Retina (tissue), 1 donor: Measurements from ENCODE around the gene MLPH.

ENCODE experiments used
- DNase-seq: peaks from one replicate; pipeline ENCODE4 v3.0.0-alpha.2; 2016

MLPH gene

DNA sequence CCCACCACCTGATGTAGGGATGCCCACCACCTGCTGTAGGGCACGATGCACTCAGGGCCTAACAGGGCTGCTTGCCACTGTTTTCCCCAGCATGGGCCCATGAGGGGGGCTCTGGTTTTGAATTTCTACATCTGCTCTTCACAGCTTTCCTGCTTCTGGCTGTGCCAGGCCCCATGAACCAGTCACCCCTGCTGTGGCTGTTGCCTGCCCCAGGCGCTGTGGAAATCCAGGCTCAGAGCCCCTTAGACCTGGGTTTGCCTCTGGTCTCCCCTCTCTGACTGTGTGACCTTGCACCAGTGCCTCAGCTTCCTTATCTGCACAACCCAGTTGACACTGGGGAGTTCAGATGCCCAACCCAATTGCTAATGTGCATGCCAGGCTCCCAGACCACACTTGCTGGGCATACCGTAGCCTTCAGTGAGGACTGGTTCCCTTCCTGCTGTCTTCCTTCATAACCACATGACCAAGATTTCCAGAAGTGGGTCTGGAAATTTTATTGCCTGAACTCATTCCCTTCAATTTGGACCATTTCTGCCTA lies 6.0 kb upstream of the MLPH start:
- DNase-seq = no peak

DNA sequence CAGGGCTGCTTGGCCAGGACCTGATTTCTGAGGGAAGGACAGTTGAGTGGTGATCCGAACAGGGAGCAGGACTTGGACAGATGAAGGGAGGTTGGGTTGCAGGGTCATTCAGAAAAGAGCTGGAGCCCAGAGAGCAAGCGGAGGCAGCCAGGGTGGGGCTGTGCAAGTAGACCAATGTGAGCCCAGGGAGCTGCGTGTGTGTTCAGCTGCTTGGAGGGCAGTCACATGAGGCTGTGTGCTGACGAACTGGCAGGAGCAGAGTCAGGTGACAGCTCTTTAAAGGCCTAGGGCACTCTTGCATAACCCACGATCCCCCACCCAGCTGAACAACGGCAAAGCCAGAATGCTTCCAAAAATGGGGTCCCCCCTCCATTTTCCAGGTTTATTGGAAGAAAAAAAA lies 4.6 kb upstream of the MLPH start:
- no peak for DNase-seq

- DNase-seq = no peak
Observed at GRCh38 chr2:237483018-237483731, 3.9 kb upstream of the MLPH start.

DNA sequence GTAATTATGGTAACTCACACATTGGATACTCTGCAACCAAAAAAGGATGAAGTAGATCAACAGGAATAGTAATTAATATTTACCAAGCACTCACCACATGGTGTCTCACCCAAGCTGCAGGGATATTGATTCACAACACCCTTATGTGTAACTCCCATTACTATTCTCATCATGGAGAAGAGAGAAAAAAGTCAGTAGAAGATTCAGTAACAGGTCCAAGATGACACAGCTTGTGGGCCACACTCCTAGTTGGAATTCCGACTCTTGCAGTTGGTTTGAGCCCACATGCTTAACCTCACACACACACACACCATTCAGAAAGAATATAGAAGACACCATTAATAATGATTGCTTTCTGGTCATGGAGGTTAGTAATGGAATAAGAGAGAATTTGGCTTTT lies 1.7 kb upstream of the MLPH start:
- no peak for DNase-seq

DNA sequence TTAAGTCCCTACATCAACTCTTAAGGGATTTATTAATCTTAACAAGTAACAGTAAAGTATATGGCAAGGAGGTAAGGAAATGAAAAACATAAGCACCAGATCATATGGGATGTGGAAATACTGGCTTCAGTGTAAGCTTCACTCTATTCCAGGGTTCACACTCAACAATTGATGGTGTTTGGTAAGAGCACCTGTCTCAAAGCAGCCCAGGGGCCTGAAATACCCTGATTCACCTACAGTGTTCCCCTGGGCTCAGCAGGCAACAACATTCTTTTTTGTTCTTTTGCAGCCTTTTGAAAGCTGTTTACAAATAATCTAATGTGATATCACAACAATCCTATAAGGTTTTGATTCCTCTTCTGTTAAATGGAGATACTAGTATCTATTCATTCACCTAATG lies 1.2 kb upstream of the MLPH start:
- no peak for DNase-seq

GRCh38 chr2:237486334-237486818 lies 675 bp upstream of the MLPH start:
- DNase-seq = peak; percentile 40

DNA sequence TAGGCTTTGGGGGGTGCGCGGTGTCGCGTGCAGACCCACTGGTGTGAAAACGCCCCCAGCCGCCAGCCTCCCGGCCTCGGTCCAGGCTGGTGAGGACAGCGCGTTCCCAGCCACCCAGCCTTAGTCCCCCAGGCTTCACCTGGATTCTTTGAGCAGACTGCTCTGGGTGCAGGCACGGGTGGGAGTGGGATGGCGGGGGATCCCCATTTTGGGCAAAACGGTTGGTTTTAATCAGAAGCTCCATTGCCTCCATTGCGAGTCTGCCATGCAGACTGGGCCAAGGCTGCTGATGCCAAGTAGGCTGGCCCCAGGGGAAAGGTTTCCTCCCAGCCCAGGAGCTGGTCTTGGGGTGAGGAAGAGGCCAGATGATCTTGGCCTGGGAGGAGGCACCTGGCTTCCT lies 445 bp downstream of the MLPH start:
- DNase-seq = no peak

DNA sequence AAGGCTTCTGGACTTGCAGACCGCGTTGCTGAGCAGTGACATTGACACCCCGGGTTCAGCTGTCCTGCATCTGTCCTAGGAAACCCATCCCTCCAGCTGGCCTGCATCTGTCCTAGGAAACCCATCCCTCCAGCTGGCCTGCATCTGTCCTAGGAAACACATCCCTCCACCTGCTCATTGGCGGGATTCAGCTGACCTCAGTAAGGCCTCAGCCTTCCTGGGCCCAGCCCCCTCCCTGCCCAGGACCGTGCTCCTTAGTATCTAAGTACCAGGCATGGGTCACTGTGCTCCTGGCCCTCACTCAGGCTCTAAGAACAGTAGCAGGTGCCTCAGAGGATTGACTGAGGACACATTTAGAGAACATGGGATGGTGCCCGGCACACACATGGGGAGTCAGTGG lies 1.2 kb downstream of the MLPH start:
- DNase-seq = no peak

DNA sequence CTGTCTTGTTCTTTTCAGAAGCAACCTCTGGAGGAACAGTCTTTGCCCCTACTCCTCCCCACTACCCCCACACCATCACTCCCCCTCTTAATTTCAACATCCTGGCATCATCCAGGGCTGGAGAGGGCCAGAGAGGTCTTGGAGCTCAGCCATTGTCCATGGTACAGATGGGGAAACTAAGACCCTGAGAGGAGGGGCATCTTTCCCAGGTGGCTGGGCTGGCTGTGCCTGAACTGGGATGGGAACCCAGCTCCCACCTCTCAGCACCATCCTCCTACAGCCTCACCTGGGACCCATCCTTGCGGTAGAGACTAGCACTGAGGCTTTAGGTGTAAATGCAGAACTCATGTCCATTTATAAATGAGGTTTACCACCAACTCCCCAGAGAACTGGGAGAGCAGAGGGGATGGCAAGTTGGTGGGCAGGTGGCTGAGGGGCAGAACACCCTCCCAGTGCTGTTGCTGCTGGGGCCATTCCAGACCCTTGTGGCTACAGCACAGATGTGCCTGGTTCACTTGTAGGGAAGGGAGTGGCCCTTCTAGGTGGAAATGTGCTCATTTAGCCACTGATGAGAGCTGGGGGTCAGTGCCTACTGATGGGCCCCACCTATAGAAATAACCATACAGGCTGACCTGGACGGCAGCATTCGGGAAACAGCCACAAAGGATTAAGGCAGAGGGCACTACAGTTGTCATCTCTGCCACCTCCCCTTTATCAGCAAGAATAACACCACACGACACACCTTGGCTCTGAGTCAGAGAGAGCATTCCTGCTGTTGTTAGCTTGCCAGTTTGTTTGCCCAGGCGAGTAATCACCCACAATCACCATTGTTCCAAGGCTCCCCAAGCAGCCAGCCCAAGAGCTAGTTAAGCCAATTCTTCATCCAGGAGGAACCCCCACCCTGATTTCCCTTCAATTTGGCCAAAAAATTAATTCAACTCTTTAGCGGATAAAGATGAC lies 2.1 kb downstream of the MLPH start:
- no peak for DNase-seq

- DNase-seq = no peak
Observed at GRCh38 chr2:237490009-237490711, 3.1 kb downstream of the MLPH start.

GRCh38 chr2:237490795-237491194 lies 3.7 kb downstream of the MLPH start:
- DNase-seq = no peak

DNA sequence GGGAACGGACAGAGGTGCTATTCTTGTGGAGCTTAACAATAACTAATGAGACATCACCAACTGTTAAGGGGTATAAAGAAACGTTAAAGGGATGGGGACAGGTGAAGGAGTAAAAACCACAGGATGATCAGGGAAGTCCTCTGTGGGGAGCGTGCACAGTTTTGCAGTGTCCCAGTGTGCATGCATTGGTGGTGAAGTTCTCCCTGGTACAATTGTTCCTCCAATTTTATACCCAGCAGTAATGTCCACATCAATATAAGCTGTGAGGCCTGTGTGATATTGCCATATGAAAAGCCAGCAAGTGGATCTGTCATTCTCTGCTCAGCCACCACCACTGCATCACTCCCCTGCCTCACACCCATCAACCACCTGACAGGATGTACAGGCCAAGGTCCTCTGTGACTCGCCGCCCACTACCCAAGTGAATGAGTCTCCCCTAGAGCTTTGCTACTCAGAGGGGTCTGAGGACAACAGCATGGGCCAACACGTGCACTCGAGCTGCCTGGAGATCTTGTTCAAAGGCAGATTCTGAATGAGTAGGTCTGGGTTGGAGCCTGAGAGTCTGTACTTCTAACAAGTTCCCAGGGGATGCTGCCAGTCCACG lies 4.6 kb downstream of the MLPH start:
- no peak for DNase-seq

DNA sequence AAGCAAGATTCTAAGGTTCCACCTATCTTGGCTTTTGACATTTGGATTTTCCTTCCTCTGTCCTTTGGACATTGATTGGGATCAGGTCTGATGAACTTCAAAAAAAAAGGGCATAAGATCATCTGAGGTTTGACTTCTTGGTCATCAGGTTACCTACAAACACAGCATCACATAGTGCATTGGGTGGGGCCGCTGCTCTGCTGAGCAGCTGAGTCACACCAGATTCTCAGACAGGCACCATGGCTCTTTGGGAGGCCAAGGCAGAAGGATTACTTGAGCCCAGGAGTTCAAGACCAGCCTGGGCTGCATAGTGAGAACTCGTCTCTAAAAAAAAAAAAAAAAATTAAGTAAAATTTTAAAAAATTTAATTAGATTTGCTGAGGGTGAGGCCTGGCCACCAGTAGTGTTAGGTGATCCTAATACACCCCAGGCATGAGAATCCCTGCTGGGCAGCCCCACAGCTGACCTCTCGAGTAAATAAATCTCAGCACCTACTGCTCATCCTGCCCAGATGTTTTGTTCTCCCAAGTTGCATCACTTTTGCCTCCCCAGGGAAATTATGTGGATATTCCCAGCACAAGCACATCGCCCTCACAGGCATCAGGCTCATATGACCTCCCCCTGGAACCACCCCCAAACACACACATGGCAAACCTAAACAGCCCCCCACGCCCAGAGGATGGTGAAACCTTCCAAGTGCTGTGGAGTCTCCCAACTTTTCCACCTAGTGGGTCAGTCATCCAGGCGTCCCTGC lies 5.3 kb downstream of the MLPH start:
- DNase-seq = no peak

GRCh38 chr2:237494066-237494465 lies 7.0 kb downstream of the MLPH start:
- no peak for DNase-seq

DNA sequence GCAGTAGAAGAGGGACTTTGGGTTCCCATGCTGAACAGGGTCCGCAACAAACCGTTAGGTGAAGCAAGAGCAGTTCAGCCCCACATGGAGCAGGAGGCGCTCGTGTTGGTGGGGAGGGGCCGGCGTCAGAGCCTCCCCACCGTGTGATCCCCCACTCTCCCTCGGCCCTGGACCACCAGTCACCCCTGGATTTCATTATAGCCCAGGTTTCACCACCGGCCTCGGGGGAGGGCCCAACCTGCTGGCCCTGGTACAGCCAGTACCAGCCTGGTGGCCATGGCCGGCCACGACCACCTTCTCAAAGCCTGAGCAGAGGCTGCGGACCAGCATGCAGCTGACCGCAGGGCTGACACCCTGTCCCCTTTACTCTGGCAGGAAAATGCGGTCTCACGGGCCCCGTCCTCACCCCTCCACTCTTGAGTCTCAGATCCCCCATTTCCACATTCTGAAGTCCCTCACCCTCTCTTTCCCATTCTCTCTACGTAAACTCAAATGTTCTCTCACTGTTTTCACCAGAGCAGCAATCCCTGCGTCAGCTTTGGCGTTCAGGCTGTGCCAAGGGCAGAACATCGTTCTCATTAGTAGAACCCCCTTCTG lies 8.6 kb downstream of the MLPH start:
- no peak for DNase-seq

DNA sequence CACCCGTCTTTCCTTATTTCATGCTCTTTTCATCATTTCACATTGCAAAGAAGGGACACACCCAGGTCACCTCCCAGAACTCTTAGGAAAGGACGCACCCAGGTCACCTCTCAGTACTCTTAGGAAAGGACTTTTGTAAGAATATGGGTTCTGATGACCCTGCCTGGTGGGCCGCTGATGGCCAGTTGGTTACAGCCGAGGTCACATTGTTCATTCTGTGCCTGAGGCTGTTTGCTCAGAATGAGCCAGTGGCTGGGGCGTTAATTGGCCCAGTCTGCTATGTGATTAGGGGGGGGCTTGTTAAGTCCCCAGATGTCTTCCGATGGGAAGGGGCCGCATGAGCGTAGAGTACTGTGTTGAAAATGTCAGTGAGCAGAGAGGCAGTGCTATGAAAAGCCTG lies 9.4 kb downstream of the MLPH start:
- no peak for DNase-seq

DNA sequence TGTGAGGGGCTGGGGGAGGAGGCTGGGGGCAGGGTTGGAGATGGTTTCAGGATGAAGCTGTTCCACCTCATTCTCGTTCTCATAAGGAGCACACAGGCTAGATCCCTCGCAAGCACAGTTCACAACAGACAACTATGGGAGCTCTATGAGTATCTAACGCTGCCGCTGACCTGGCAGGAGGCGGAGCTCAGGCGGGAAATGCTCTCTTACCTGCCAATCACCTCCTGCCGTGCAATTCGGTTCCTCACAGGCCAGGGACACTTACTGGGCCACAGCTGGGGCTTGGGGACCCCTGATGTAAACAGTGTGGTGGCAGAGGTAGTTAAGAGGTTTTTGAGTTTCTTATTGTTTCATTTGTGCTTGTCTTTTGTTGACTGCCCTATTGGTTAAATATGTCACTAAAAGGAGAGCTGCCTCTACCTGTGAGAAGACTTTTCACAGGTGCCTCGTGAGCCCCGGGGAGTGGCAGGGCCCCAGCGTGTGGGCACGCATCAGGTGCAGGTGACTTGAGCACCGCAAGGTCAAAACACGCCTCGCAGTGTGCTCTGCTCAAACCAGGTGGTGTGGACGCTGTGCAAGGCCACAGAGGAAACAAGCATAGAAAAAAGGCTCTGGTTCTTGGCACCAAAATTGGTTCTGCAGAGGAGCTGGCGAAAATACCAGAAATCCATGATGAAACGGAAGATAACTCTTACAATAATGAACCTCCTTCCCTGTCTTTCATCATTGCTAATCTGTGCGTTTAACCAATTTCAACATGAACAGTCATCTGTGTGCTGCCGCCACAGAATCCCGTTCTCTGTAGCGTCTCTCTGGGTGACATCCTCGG lies 10.2 kb downstream of the MLPH start:
- DNase-seq = no peak

DNA sequence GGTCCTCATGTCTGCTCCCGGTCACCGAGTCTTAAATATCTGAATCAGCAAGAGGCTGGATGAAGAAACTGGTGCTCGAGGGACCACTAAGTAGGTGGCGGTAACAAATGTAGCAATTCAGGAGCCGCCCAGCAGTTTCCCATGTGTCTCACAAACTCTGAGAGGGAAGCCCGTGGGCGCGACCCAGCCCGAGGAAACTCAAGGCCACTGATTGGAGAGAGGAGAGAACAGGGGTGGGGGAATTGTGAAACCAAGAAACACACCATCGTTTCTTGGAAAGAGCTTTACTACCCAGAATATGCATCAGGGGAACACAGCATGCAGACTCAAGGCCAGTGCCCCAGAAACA lies 10.8 kb downstream of the MLPH start:
- no peak for DNase-seq

DNA sequence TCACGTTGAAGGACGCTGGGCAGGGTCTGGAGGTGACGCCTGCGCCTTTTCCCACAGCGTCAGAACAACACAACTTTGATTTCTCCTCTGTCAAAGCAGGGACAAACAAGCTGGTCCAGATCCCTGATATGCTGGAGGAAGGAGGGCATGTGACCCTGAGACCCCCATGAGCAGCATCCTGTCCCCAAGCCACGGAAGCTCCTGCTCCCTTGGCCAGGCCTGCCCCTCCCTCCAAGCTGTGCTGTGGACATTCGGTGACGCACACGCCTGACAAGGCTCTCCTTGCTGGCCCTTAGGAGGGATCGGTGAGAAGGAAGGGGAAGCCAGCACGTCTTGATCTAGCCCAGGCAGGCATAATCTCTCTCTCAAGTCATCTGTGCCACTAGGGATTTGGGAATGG lies 11.3 kb downstream of the MLPH start:
- DNase-seq = no peak

DNA sequence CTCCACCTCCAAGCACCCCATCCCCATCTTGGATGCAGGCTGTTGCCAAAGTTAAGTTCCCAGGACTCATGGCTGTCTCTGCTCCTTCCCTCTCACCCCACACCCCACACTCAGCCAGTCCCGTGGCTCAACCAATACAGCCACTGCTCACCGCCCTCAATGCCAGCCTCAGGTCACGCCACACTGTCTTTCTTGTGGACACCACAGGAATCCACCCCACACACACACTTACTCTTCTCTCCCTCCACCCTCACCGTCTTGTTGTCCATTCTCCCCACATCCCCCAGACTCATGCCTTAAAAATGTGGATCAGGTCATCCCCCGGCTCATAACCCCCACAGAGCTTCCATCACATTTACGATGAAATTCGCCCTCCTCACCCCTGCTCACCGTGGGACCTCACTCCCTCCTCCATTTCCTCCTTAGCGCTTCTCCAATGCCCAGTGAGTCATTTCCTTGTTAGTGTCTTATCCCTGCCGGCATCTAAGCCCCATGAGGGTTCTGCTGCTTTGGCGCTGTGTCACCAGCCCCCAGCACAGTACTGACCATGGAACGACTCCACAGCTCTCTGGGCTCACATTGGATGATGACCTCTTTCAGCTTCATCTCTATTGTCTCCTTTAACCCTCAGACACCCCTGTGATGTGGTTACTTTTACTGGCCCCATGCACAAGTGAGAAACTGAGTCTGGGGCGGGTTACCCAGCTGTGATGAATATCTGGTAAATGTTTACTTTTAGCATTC lies 13.8 kb downstream of the MLPH start:
- DNase-seq = no peak
